ENCODE data around the gene RBM39.
A peak's percentile ranks its signal among the peaks of the same experiment; 100 is the strongest.

The RBM39 gene

DNA sequence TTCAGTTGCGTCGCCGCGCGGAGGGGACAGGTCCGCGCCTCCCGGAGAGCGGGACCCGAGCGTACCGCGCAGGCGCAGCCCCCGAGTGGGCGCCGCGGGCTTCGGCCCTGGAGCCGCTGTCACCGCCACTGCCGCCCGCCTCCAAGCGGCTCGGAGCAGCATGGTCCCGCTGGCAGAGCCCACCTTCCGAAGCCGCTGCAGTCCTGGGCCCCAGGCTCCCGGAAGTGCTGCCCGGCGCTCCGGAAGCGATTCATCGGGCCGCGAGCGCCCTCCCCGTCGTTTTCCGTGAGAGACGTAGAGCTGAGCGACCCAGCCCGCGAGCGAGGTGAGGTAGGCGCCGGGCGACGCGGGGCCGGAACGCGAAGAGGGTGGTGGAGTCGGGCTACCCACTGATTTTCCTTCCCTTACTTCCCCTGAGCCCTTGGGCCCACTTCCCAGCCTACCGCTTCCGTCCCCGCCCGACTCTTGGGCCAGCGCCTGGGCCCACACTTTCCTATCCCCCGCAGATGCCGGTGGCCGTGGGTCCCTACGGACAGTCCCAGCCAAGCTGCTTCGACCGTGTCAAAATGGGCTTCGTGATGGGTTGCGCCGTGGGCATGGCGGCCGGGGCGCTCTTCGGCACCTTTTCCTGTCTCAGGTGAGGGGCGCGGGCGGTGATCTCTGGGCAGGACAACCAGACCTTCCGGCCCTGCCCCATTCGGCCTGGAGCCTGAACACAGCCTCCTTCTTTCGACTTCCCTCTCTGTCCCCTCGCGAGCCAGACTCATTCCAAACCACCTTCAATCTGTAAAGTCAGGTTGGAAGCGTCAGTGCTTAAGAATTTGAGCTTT, 42.7 kb downstream of the RBM39 start, which contains the start of the genes NFS1 and ROMO1:
TSS of gene NFS1 (minus strand) at position 226 of the 830 bp plus-strand sequence. CDS start at position 162, 64 bp downstream.
TSS of gene ROMO1 (plus strand) at position 279 of the 830 bp plus-strand sequence. CDS start at position 507, 228 bp downstream.
- peak within 1 kb of the TSS; percentile 91 for H3K4me3 ChIP-seq (ENCODE audit: low read depth, low read length)
- in situ Hi-C loops (cut with HindIII; ENCODE audit: low sequenced_read_pairs), result no loop called here
- DNase-seq (ENCODE audit: low read depth, low spot score), result peak; percentile 81
- TF ChIP-seq, protein P1, sequence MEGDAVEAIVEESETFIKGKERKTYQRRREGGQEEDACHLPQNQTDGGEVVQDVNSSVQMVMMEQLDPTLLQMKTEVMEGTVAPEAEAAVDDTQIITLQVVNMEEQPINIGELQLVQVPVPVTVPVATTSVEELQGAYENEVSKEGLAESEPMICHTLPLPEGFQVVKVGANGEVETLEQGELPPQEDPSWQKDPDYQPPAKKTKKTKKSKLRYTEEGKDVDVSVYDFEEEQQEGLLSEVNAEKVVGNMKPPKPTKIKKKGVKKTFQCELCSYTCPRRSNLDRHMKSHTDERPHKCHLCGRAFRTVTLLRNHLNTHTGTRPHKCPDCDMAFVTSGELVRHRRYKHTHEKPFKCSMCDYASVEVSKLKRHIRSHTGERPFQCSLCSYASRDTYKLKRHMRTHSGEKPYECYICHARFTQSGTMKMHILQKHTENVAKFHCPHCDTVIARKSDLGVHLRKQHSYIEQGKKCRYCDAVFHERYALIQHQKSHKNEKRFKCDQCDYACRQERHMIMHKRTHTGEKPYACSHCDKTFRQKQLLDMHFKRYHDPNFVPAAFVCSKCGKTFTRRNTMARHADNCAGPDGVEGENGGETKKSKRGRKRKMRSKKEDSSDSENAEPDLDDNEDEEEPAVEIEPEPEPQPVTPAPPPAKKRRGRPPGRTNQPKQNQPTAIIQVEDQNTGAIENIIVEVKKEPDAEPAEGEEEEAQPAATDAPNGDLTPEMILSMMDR (IDR thresholded peaks at IDR 0.05; ENCODE audit: low read depth, low read length), result peak; percentile 14

DNA sequence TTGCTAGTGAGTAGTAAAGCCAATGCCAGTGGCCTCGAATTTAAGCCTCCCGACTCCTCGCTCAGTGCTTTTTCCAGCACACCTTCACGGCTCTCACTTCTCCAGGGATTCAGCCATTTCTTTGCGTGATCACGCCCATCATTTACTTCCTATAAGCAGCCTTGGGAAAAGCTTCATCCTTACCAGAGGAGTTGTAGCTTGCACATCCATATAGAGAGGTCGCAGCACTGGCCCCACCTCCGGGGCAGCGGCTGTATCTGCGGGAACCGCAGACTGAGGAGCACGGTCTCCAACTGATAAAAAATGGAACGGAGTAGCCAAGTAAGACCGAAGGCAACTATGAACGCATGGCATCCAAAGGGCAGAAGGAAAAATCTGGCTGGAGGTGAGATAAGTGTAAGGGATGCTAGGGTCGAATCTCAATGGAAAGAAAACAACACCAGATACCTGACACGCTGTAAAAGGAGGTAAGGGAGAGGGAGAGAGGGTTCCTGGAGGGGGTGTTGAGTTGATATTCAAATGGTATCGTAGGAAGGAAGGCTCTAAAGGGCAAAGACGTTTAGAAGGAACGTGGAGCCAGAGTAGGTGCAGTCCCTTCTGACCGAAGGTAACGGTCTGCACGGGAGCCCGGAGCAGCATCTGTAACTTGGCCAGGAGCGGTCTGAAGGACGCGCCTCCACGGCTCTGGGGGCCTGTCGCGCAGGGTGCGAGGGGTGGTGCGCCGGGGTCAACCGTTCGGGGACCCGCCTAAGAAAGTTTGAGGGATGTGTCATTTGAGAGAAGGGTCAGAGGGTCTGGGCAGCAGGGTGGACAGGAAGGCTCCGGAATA, 43.5 kb downstream of the RBM39 start:
- TF ChIP-seq, protein P1 (IDR thresholded peaks at IDR 0.05; ENCODE audit: low read depth, low read length), result no peak
- H3K4me3 ChIP-seq (ENCODE audit: low read depth, low read length), result peak overlapping the region; percentile 91
- DNase-seq (ENCODE audit: low read depth, low spot score), result no peak
- in situ Hi-C loops (cut with HindIII; ENCODE audit: low sequenced_read_pairs), result no loop called here

DNA sequence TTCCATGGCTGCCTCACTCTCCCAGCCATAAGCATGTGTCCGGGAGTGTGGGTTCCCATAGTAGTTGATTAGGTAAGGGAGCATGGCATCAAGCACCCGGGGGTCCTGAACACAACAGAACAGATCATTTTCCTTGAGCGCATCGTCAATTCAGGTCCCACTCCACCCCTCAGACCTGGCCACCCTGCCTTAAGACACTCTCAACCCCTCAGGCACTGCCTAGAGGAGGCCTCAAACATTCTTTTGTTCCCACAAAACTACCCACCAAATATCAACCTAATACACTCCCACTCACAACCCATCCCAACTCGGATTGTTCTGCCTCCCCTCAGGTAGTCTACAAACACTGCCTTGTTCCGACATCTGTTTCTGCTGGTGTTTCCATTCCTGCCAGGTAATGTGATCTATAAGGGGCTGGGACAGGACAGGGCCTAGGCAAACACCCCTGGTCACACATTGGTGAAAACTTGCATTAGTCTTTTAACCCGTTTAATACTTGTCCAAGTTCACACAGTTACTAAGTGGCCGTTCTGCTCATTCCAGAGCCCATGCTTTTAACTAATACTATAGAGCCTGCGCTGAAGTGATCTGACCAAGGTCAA, 44.3 kb downstream of the RBM39 start:
- peak overlapping the region; percentile 91 for H3K4me3 ChIP-seq (ENCODE audit: low read depth, low read length)
- TF ChIP-seq, protein P1 (IDR thresholded peaks at IDR 0.05; ENCODE audit: low read depth, low read length), result no peak
- in situ Hi-C loops (cut with HindIII; ENCODE audit: low sequenced_read_pairs), result no loop called here

DNA sequence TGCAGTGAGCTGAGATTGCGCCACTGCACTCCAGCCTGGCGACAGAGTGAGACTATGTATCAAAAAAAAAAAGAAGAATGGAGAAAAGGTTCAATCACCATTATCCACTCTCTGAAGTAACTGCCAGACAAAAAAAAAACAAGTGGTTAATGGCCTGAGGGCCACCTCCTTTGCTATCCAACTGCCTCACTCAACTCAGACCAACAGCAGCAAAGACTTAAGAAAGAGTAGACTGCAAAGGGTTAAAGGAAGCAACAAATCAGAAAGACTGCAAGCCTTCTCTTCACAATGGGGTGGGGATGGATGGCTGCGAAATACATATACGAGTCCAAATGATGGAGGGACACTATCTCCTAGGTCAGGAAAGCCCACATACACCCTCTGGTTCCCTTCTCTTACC, 46.1 kb downstream of the RBM39 start:
- in situ Hi-C loops (cut with HindIII; ENCODE audit: low sequenced_read_pairs), result no loop called here
- DNase-seq (ENCODE audit: low read depth, low spot score), result no peak
- TF ChIP-seq, protein P1 (IDR thresholded peaks at IDR 0.05; ENCODE audit: low read depth, low read length), result no peak
- no peak overlapping the region for H3K4me3 ChIP-seq (ENCODE audit: low read depth, low read length)

More for the DNA sequence above, 44.3 kb downstream of the RBM39 start:
- no peak for DNase-seq (ENCODE audit: low read depth, low spot score)

DNA sequence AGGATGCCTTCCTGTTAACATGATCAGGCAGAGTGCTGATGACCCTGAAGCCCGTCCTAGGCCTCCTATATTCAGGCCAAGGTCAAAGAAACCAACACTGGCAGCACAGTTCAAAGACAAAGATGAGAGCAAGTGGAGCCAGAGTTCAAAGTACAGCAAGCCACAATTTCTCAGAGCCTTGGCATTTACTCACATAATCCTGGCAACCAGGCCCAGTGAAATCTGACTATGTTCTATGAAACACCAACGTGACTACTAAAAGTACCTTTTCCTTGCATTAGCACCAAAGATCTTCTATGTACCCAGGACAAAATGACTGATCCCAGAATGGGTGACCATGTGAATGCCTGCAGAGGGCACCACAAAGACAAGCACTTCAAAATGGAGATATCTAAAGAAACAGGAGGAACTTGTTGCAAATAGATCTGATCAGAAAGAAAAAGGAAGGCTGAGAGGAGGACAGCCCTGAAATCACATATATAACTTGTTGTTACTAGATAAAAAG, 46.8 kb downstream of the RBM39 start:
- no peak for DNase-seq (ENCODE audit: low read depth, low spot score)
- TF ChIP-seq, protein P1 (IDR thresholded peaks at IDR 0.05; ENCODE audit: low read depth, low read length), result no peak
- H3K4me3 ChIP-seq (ENCODE audit: low read depth, low read length), result no peak overlapping the region
- in situ Hi-C loops (cut with HindIII; ENCODE audit: low sequenced_read_pairs), result no loop called here

DNA sequence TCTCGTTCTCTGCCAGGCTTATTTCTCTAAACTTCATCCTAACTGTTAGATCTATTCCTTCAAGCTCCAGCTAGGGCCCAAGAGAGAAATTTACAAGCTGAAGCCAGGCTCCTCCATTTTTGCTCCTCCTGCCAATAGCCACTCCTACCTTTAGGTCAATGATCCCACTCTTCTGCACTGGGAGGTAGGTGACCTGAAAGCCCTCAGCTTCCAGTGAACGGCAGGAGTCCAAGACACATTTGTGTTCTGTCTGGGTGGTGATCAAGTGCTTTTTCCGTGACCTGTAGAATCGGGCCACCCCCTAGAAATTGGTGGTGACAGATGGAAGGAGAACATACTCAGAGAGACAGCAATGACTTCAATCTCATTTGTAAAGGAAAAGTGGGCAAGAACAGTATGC, 51.8 kb downstream of the RBM39 start:
- TF ChIP-seq, protein P1 (IDR thresholded peaks at IDR 0.05; ENCODE audit: low read depth, low read length), result no peak
- in situ Hi-C loops (cut with HindIII; ENCODE audit: low sequenced_read_pairs), result no loop called here
- no peak overlapping the region for H3K4me3 ChIP-seq (ENCODE audit: low read depth, low read length)
- no peak for DNase-seq (ENCODE audit: low read depth, low spot score)
